CD4-positive, alpha-beta T cell treated with Interleukin-15 for 1 hour (primary cell): ENCODE data around the gene SMIM33.
"Not testable (repeated sequence)": the region's sequence is repeated elsewhere in the genome, so short reads cannot be mapped to it uniquely, and the experiment has no call there.

Experiments
- DNase-seq: peaks from one replicate; pipeline ENCODE4 v3.0.0-alpha.2; 2020

Gene SMIM33

DNA sequence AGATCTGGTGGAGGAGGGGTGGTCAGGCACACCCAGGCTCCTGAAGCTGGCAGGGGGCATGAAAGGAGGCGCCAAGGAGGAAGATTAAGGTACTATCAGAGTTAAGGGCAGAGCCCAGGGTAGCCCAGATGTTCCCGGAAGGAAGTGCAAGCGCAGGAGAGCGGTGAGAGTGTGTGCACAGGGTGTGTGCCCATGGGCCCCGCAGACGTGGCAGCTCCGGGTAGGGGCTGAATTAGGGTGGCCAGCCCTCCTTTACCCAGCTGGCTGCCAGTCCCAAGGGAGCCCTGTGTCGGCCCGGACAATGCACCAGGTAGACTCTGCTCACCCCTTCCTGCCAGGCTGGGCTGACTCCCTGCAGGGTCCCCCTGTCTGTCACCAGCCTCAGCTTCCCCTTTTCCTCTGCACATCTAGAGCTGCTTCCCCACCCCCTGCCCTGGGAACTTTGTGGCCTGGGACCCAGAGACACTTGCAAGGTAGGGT is at the start of gene SMIM33:
TSS of gene SMIM33 (plus strand) at position 184 of the 480 bp plus-strand sequence. CDS start at position 302, 118 bp downstream.
- no peak for DNase-seq

- peak; percentile 55 for DNase-seq
Measured at GRCh38 chr5:139422307-139422893, 48.4 kb upstream of the SMIM33 start.

GRCh38 chr5:139425497-139425896 is 45.3 kb upstream of the SMIM33 start:
- DNase-seq = no peak

- DNase-seq = no peak
Measured at GRCh38 chr5:139426203-139426885, 44.5 kb upstream of the SMIM33 start.

GRCh38 chr5:139430015-139430414 is 40.8 kb upstream of the SMIM33 start:
- DNase-seq = no peak

DNA sequence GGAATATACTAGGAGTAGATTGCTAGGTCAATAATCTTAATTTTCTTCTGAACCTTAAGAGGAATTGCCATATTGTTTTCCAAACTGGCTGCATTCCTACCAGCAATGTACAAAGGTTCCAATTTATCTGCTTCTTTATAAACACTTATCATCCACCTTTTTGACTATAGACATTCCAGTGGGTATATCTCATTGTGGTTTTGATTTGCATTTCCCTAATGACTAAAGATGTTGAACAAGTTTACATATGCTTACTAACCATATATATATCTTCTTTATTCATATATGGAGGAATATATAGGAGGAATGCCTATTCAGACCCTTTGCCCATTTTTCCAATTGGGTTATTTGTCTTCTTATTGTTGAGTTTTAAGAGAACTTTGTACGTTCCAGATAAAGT is 39.1 kb upstream of the SMIM33 start:
- DNase-seq = no peak

DNA sequence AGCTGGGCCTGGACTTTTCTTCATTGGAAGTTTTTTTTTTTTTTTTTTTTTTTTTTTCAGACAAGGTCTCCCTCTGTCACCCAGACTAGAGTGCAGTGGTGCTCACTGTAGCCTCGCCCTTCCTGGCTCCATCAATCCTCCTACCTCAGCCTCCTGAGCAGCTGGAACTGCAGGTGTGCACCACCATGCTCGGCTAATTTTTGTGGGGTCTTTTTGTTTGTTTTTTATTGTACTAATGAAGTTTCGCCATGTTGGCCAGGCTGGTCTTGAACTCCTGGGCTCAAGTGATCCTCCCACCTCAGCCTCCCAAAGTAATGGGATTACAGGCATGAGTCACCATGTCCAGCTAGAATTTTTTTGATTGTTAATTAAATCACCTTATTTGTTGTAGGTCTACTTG is 35.1 kb upstream of the SMIM33 start:
- DNase-seq = no peak

DNA sequence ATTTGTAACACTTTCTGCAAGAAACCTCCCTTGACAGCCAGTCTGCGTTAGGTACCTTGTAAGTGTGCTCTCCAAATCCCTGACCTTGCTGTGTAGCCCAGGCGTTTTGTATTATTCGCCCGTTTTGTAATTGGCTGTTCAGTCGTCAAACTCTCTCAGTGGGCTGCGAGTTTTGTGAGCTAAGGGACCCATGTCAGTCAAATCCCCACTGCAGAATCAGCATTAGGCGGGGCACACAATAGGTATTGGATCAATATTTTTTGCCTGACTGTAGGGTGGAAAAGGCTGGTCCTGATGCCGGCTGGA is 32.1 kb upstream of the SMIM33 start:
- no peak for DNase-seq

- peak; percentile 91 for DNase-seq
Measured at GRCh38 chr5:139439013-139439903, 31.5 kb upstream of the SMIM33 start, which contains the start of gene DNAJC18. Gene DNAJC18, minus strand, starts transcription at chr5:139439525. Its CDS starts 80 bp downstream, at chr5:139439445.

GRCh38 chr5:139440416-139440815 is 30.4 kb upstream of the SMIM33 start:
- DNase-seq = not testable (repeated sequence)

DNA sequence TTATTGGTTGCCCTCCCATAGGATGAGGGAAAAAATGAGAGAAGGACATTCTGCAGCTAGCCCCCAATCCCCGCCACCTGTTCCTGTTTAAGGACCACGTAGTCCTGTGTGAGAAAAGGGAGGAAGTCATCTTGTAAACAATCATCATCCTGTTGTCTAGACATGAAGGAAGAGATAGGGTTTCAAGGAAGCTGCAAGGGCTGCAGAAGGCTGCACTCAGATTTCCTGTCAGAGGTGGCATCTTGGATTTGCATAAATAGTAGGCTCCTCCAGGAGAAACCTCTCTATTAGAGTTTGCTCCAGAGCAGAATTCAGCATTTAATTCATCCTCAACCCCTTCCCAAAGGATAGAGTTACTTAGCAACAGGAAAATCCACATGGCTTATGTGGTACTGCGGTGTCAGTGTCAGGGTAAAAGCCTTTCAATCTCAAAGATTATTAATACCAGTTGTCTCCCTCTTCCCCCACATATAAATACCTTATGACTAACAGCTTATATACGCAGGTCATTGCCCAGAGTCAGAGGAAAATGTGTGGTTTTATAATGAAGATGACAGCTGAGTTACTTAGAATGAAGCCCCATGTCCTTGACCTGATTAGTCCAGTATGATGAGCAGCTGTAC is 26.9 kb upstream of the SMIM33 start:
- DNase-seq = no peak

DNA sequence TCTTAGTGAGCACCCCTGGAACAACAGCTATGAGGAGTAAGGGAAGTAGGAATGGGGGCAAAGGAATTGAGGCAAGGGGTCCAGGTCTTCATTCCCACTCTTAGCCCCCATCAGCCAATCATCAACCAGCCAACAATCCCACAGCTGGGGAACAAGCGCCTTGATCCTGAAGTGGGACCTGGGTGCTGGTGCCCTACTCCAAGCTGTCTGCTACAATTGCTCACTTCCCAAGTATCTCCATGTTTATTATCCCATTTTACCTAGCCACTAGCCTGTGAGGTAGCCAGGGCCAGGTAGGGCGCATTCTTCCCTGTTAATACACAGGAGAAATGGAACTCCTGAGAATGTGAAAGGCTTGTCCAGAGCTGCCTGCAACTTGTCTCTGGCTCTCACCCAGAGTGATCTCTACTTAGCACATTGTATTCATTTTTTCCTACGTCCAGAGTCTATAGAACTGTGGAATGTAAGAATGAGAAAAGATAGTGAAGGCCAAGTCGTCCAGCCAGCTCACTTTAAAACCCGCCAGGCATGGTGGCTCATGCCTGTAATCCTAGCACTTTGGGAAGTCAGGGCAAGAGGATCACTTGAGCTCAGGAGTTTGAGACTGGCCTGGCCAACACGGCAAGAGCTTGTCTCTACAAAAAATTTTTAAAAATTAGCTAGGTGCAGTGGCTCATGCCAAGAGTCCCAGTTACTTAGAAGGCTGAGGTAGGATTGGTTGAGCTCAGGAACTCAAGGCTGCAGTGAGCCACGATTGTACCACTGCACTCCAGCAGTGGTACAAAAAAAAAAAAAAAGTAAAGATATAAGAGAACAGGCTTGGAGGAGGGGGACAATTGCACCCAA is 25.3 kb upstream of the SMIM33 start:
- DNase-seq = no peak

DNA sequence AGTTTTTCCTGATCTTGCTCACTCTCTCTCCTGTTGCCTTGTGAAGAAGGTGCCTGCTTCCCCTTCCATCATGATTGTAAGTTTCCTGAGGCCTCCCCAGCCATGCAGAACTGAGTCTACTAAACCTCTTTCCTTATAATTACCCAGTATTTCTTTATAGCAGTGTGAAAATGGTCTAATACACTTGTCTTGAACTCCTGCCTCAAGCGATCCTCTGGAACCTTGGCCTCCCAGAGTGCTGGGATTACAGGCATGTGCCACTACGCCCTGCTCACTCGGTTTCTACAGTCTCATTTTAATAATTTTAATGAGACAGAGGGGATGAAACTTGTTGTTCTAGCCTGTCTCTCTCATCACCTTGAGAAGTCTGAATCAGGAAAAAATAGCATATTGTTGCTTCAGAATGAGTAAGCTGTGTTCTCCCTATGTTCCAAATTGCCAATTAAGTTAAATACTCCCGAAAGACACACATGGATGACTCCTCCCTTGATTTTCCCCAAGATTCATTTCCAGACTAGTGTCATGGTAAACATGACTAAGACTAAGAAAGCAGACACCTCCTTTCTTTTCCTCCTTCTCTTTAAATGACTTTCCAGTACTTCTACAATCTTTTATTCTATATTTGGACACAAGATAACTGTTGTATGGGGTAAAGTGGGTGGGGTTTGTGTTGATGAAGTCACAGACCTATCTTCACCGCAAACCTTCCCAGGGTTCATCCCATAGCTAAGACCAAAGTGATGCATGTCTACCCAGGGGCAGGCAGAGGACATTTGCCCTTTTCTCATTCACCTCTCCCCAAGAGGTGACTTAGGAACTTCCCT is 23.6 kb upstream of the SMIM33 start:
- DNase-seq = no peak

DNA sequence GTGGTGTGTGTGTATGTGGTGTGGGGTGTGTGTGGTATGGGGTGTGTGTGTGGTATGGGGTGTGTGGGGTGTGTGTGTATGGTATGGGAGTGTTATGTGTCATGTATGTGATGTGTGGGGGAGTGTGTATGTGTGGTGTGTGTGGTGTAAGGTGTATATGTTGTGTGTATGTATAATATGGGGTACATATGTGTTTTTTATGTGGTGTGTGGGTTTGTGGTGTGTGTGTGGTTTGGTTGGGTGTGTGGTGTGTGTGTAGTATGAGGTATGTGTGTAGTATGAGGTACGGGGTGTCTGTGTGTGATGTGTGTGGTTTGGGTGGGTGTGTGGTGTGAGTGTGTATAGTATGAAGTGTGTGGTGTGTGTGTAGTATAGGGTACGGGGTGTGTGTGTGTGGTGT is 19.6 kb upstream of the SMIM33 start:
- DNase-seq = no peak

- no peak for DNase-seq
Measured at GRCh38 chr5:139451878-139452660, 18.7 kb upstream of the SMIM33 start.

DNA sequence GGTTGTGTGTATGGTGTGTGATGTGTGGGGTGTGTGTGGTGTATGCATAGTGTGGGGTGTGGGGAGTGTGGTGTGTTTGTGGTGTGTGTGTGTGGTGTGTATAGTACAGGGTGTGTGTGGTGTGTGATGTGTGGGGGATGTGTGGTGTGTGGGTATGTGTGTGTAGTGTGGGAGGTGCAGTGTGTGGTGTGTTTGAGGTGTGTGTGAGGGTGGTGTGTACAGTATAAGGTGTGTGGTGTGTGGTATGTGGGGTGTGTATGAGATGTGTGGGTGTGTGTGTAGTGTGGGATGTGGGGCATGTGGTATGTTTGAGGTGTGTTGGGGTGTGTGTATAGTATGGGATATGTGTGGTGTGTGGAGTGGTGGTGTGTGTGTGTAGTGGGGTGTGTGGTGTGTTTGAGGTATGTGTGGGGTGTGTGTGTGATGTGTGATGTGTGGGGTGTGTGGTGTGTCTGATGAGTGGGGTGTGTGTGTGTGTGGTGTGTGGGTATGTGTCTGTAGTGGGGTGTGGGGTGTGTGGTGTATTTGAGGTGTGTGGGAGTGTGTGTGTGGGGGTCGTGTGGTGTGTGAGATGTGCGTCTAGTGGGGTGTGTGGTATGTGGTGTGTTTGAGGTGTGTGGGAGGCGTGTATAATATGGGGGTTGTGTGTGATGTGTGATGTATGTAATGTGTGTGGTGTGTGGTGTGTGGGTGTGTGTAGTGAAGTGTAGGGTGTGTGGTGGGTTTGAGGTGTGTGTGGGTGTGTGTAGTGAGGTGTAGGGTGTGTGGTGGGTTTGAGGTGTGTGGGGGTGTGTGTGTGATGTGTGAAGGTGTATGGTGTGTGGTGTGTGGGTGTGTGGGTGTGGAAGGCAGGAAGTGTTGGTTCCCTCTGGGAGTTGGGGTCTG is 16.9 kb upstream of the SMIM33 start:
- DNase-seq = peak; percentile 67

GRCh38 chr5:139454568-139455290 is 16.1 kb upstream of the SMIM33 start:
- no peak for DNase-seq

GRCh38 chr5:139456776-139457175 is 14.0 kb upstream of the SMIM33 start:
- DNase-seq = no peak

DNA sequence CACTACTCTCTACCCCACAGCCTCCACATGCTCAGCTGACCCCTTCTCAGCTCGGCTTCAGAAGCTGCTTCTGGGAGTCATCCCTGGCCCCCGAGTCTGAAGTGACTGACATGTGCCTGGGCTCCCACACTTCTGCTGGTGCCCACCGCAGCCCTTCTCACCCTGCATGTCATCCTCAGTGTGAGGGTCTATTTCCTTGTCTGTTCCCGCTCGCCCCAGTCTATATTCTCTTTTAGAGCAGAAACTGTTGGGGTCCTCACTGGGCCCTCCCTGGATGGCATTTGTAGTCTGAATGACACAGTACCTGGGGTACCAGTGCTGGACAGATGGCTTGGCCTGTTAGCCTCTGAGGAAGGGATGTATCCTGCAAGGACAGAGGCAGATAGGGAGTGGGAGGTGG is 13.6 kb upstream of the SMIM33 start:
- DNase-seq = no peak
